Measurements from ENCODE around the gene ARF3. TPM values are rescaled to one million over a fixed set of nuclear protein-coding genes. Genes with fewer than 3 reads are reported as not detected.
A peak's percentile ranks its signal among the peaks of the same experiment; 100 is the strongest.

Gene ARF3
- polyA plus RNA-seq, 1 donor (not counting 4 experiments of a cell fraction or from before 2014, with no cell fraction given), result 236 TPM

DNA sequence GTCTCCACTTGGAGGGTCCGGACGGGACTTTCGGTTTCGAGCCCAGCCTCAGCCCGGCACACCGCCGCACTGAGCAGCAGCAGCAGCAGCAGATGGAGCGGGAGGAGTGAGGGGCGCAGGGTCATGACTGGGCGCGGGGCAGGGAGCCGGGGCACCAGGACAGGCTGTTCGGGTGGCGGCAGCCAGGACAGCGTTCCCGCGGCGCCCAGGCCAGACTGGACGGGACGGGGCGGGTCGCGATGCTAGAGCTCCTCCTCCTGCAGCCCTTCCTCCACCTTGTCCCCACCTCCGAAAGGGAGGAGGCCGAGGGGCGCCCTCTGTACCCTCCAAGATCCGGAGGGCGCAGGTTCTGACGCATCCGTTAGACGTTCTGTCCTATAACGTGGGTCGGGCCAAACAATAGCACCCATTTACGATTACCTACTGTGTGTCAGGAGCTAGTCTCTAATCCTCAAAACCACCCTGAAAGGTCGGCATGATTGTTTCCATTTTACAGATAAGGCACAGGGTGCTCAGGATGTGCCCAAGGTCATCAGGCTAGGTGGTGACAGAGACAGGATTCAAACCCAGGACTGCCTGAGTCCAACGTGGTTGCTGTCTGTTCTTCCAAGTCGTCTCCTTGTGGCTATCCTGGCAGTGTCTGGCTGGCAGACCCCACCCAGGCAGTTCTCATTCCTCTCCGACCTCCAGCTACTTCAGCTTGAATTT, 31.8 kb downstream of the ARF3 start, which contains the start of gene FKBP11:
TSS of gene FKBP11 (minus strand) at position 189 of the 708 bp plus-strand sequence. CDS start at position 125, 64 bp downstream.
- Histone ChIP-seq H2AFZ (ENCODE audit: control insufficient read depth, low read length) (peak within 1 kb of the TSS; percentile 66), H3K4me2 (ENCODE audit: control insufficient read depth, extremely low read depth, insufficient read depth, low read depth, low read length) (peak within 1 kb of the TSS; percentile 76), H3K36me3 (ENCODE audit: control insufficient read depth in 2 of 2, extremely low read depth in 1 of 2, insufficient read depth in 2 of 2, low read length in 2 of 2) (peaks cover 19 to 34% of the 10 kb centered on the region in 2 experiments), H3K27ac (ENCODE audit: control insufficient read depth, insufficient read depth, low read length) (peak within 1 kb of the TSS; percentile 70), H3K4me1 (ENCODE audit: control insufficient read depth, extremely low read depth, insufficient read depth, low read length) (peaks cover 4% of the 10 kb centered on the region), H3K79me2 (ENCODE audit: control insufficient read depth, insufficient read depth, low read length) (no peaks in the 10 kb centered on the region), H3K9ac (ENCODE audit: control insufficient read depth, extremely low read depth, insufficient read depth, low read length) (peak within 1 kb of the TSS; percentile 88), H4K20me1 (ENCODE audit: control insufficient read depth, extremely low read depth, insufficient read depth, low read length) (no peaks in the 10 kb centered on the region), H3K9me1 (ENCODE audit: control insufficient read depth, extremely low read depth, insufficient read depth, low read length) (no peaks in the 10 kb centered on the region), H3K9me3 (ENCODE audit: control insufficient read depth, low read depth, low read length) (no peaks in the 10 kb centered on the region), H3K27me3 (ENCODE audit: control insufficient read depth, extremely low read depth, insufficient read depth, low read length) (no peaks in the 10 kb centered on the region), H3K4me3 (ENCODE audit: control insufficient read depth in 2 of 3, extremely low read depth in 1 of 3, insufficient read depth in 2 of 3, low read depth in 1 of 3, low read length in 3 of 3) (peak within 1 kb of the TSS; percentile 30 to 87 (median 74))
- dilution Hi-C loops (cut with MboI; ENCODE audit: extremely low pct_ligation_motif_present, low sequenced_read_pairs), result no loop called here
- no peak for FAIRE-seq
- TF ChIP-seq CTCF (optimal IDR thresholded peaks at IDR 0.05 in 1 of 3, IDR thresholded peaks at IDR 0.05 in 1 of 3, conservative IDR thresholded peaks at IDR 0.05 in 1 of 3; ENCODE audit: extremely low read depth in 1 of 3, insufficient read depth in 2 of 3, low read length in 3 of 3) (no peak), EZH2 (IDR thresholded peaks at IDR 0.05; ENCODE audit: low read length) (no peak)
- no peak for DNase-seq (ENCODE audit: low read depth, low spot score)

- H3K4me2 ChIP-seq (ENCODE audit: control insufficient read depth, extremely low read depth, insufficient read depth, low read depth, low read length), result peak overlapping the region; percentile 76
- FAIRE-seq, result no peak
- dilution Hi-C loops (cut with MboI; ENCODE audit: extremely low pct_ligation_motif_present, low sequenced_read_pairs), result no loop called here
- H3K9ac ChIP-seq (ENCODE audit: control insufficient read depth, extremely low read depth, insufficient read depth, low read length), result peak overlapping the region; percentile 88
- peak; percentile 23 for DNase-seq (ENCODE audit: low read depth, low spot score)
- no peaks in the 10 kb centered on the region for H3K27me3 ChIP-seq (ENCODE audit: control insufficient read depth, extremely low read depth, insufficient read depth, low read length)
- H3K9me3 ChIP-seq (ENCODE audit: control insufficient read depth, low read depth, low read length), result no peaks in the 10 kb centered on the region
- H3K27ac ChIP-seq (ENCODE audit: control insufficient read depth, insufficient read depth, low read length), result peak overlapping the region; percentile 70
- H2AFZ ChIP-seq (ENCODE audit: control insufficient read depth, low read length), result peak overlapping the region; percentile 66
- peak overlapping the region; percentile 30 to 87 (median 74) for H3K4me3 ChIP-seq (ENCODE audit: control insufficient read depth in 2 of 3, extremely low read depth in 1 of 3, insufficient read depth in 2 of 3, low read depth in 1 of 3, low read length in 3 of 3)
- H3K9me1 ChIP-seq (ENCODE audit: control insufficient read depth, extremely low read depth, insufficient read depth, low read length), result no peaks in the 10 kb centered on the region
- peak; percentile 38 to 74 (median 72) for TF ChIP-seq CTCF (optimal IDR thresholded peaks at IDR 0.05 in 1 of 3, IDR thresholded peaks at IDR 0.05 in 1 of 3, conservative IDR thresholded peaks at IDR 0.05 in 1 of 3; ENCODE audit: extremely low read depth in 1 of 3, insufficient read depth in 2 of 3, low read length in 3 of 3)
- TF ChIP-seq EZH2 (IDR thresholded peaks at IDR 0.05; ENCODE audit: low read length), result no peak
- H3K79me2 ChIP-seq (ENCODE audit: control insufficient read depth, insufficient read depth, low read length), result no peaks in the 10 kb centered on the region
- no peaks in the 10 kb centered on the region for H4K20me1 ChIP-seq (ENCODE audit: control insufficient read depth, extremely low read depth, insufficient read depth, low read length)
- peaks cover 19 to 32% of the 10 kb centered on the region in 2 experiments for H3K36me3 ChIP-seq (ENCODE audit: control insufficient read depth in 2 of 2, extremely low read depth in 1 of 2, insufficient read depth in 2 of 2, low read length in 2 of 2)
- peaks cover 4% of the 10 kb centered on the region for H3K4me1 ChIP-seq (ENCODE audit: control insufficient read depth, extremely low read depth, insufficient read depth, low read length)
Measured at GRCh38 chr12:48924617-48925303, 32.5 kb downstream of the ARF3 start.
